Measurements from ENCODE around the gene MINDY4.

- TF ChIP-seq ELK1 (IDR thresholded peaks at IDR 0.05; ENCODE audit: borderline replicate concordance, low read depth, low read length) (no peak), FOS (IDR thresholded peaks at IDR 0.05; ENCODE audit: low read depth, low read length) (no peak), CTCF (conservative IDR thresholded peaks at IDR 0.05; ENCODE audit: low read depth, low read length) (no peak), SMC3 (IDR thresholded peaks at IDR 0.05; ENCODE audit: low read depth, low read length) (no peak), RFX5 (IDR thresholded peaks at IDR 0.05; ENCODE audit: low read depth, low read length) (no peak), NFE2L2 (IDR thresholded peaks at IDR 0.05; ENCODE audit: low read depth, low read length) (no peak), CHD1 (IDR thresholded peaks at IDR 0.05; ENCODE audit: low read depth, low read length) (no peak), RAD21 (IDR thresholded peaks at IDR 0.05; ENCODE audit: low read length) (no peak), BHLHE40 (IDR thresholded peaks at IDR 0.05; ENCODE audit: low read depth, low read length) (no peak), USF2 (IDR thresholded peaks at IDR 0.05; ENCODE audit: low read depth, low read length) (no peak), POLR2A (IDR thresholded peaks at IDR 0.05; ENCODE audit: low read depth, low read length) (no peak)
Measured at GRCh38 chr7:30905078-30906012, 134.1 kb downstream of the MINDY4 start.

Measured in IMR-90 (cell line).